GM10248 (cell line): ENCODE measurements around the gene OR5T2.
"Not testable (repeated sequence)": the region's sequence is repeated elsewhere in the genome, so short reads cannot be mapped to it uniquely, and the experiment has no call there.

ENCODE experiments used
- CTCF ChIA-PET: fragments of 300-600 bp; sonication (Branson Sonifier 250); formaldehyde crosslinking; extraction: SDS; loops from one replicate; lab custom pipeline; 2021; ENCODE audit warnings: antibody characterized with exemption; lab: Yijun Ruan, JAX
- POLR2A ChIA-PET: fragments of 350-650 bp; sonication (Branson Sonifier 250); formaldehyde crosslinking; extraction: SDS; loops from one replicate; lab custom pipeline; 2020; ENCODE audit warnings: antibody characterized with exemption; lab: Yijun Ruan, JAX
- DNase-seq: peaks from one replicate; pipeline ENCODE4 v3.0.0; 2012; ENCODE audit errors: extremely low spot score
- CTCF ChIP-seq: IDR thresholded peaks from 2 replicates; pipeline ENCODE4 v1.5.1; 2012; ENCODE audit warnings: mild to moderate bottlenecking, low read depth; ENCODE audit errors: extremely low read depth, missing control alignments, control extremely low read depth

The OR5T2 gene

GRCh38 chr11:56234155-56234554, at the start of gene OR5T2:
Gene OR5T2, minus strand, starts transcription at chr11:56234255. Its CDS starts 1,193 bp downstream, at chr11:56233062.
- no peak for DNase-seq
- TF ChIP-seq CTCF = no peak
- POLR2A ChIA-PET = no interaction called here
- CTCF ChIA-PET = no interaction called here

- DNase-seq = no peak
- no peak for TF ChIP-seq CTCF
- POLR2A ChIA-PET = no interaction called here
- CTCF ChIA-PET = no interaction called here
These were observed 39.8 kb upstream of the OR5T2 start, which contains the start of gene OR5T1 for GRCh38 chr11:56273854-56274253. Gene OR5T1, plus strand, starts transcription at chr11:56274154. Its CDS starts 1,485 bp downstream, at chr11:56275639.

- no peak for DNase-seq
- CTCF ChIA-PET = interaction anchor here (1.2 to 1.7 kb wide), 2 partner anchors 10 to 11 kb away, joined by 3 read pairs; no protein-coding TSS in a partner anchor
- TF ChIP-seq CTCF = no peak
- POLR2A ChIA-PET = no interaction called here
These were observed 37.0 kb upstream of the OR5T2 start for GRCh38 chr11:56271092-56271491.

- ChIA-PET CTCF (no interaction called here), POLR2A (no interaction called here)
- no peak for TF ChIP-seq CTCF
- no peak for DNase-seq
These were observed 17.9 kb upstream of the OR5T2 start, which contains the start of gene OR5T3 for GRCh38 chr11:56251954-56252353. Gene OR5T3, plus strand, starts transcription at chr11:56252254. Its CDS starts 0 bp downstream, at chr11:56252254.

- CTCF ChIA-PET, DNase-seq, POLR2A ChIA-PET: not testable (repeated sequence)
These were observed 14.3 kb downstream of the OR5T2 start for GRCh38 chr11:56219735-56220134.

- POLR2A ChIA-PET = no interaction called here
- DNase-seq = no peak
- TF ChIP-seq CTCF = no peak
- CTCF ChIA-PET = no interaction called here
These were observed 19.5 kb downstream of the OR5T2 start for GRCh38 chr11:56214537-56214936.

- TF ChIP-seq CTCF = no peak
- ChIA-PET POLR2A (no interaction called here), CTCF (no interaction called here)
- no peak for DNase-seq
These were observed 26.3 kb downstream of the OR5T2 start for GRCh38 chr11:56207790-56208189.
